Endothelial cell of umbilical vein (primary cell): ENCODE measurements around the gene CRYAB. TPM values are rescaled to one million over a fixed set of nuclear protein-coding genes. Genes with fewer than 3 reads are reported as not detected.
A peak's percentile ranks its signal among the peaks of the same experiment; 100 is the strongest.

Source experiments
- BruUV-seq: library from RNA; stranded (reverse); fragments of 400-500 nt; replicated peaks from 2 replicates; lab custom pipeline; 2021; lab: Mats Ljungman, UMichigan
- CTCF ChIA-PET: fragments of 300-600, 350-600 bp; sonication (Branson Sonifier 250); formaldehyde crosslinking; loops from one replicate; lab custom pipeline; 2021; ENCODE audit warnings: antibody characterized with exemption, inconsistent platforms; lab: Charles Lee
- POLR2A ChIA-PET: fragments of 300-600, 350-600 bp; sonication (Branson Sonifier 250); formaldehyde crosslinking; loops from one replicate; lab custom pipeline; 2021; ENCODE audit warnings: antibody characterized with exemption, inconsistent platforms; lab: Charles Lee
- DNase-seq: peaks from one replicate; pipeline ENCODE4 v3.0.0-alpha.2; 2011; ENCODE audit warnings: low read depth, low spot score
- FAIRE-seq: peaks from 2 replicates; lab custom pipeline; 2011; peaks lifted over from hg19 to GRCh38; lab: Jason Lieb, UNC
- H2AFZ ChIP-seq: 2 replicates; pipeline ENCODE4 v1.6.0; 2012; ENCODE audit warnings: low read depth, low read length, control low read depth, inconsistent platforms
- H3K27ac ChIP-seq: 2 replicates; pipeline ENCODE4 v1.5.1; 2011; ENCODE audit warnings: low read depth, mild to moderate bottlenecking, control low read depth, low read length, moderate library complexity; ENCODE audit not compliant: insufficient read depth
- H3K27me3 ChIP-seq, 2 experiments: 2 replicates each; pipeline versions ENCODE4 v1.6.0 to v1.6.1; 2011; ENCODE audit warnings: low read length in 2 of 2, mixed read lengths in 1 of 2; ENCODE audit not compliant: control insufficient read depth in 2 of 2, insufficient read depth in 2 of 2
- H3K36me3 ChIP-seq, 2 experiments: 2 replicates in 1 of 2; 3 replicates in 1 of 2; pipeline ENCODE4 v1.5.1; 2011; ENCODE audit warnings: low read length in 2 of 2, mild to moderate bottlenecking in 1 of 2, moderate library complexity in 1 of 2; ENCODE audit not compliant: control insufficient read depth in 2 of 2, insufficient read depth in 2 of 2; ENCODE audit errors: extremely low read depth in 1 of 2
- H3K4me1 ChIP-seq: 3 replicates; pipeline ENCODE4 v1.5.1; 2011; ENCODE audit warnings: mild to moderate bottlenecking, low read length; ENCODE audit not compliant: control insufficient read depth, insufficient read depth; ENCODE audit errors: extremely low read depth
- H3K4me2 ChIP-seq: 2 replicates; pipeline ENCODE4 v1.6.1; 2011; ENCODE audit warnings: low read length, control low read depth, mixed read lengths; ENCODE audit not compliant: insufficient read depth
- H3K4me3 ChIP-seq, 3 experiments: fragments of 200-600 bp in 1 of 3; sonication (generic), shearing (Covaris generic) in 1 of 3; replicated peaks in 1 of 3; 2 replicates each; pipeline ENCODE4 v1.5.1; 2011 to 2016; ENCODE audit warnings: control low read depth in 3 of 3, low read length in 3 of 3, mild to moderate bottlenecking in 2 of 3, inconsistent platforms in 1 of 3, low read depth in 1 of 3, moderate library complexity in 1 of 3; ENCODE audit not compliant: insufficient read depth in 1 of 3
- H3K79me2 ChIP-seq: 2 replicates; pipeline ENCODE4 v1.6.0; 2012; ENCODE audit warnings: low read length, inconsistent platforms; ENCODE audit not compliant: control insufficient read depth, insufficient read depth
- H3K9ac ChIP-seq: replicated peaks from 2 replicates; pipeline ENCODE3; 2011; ENCODE audit warnings: low read length, control low read depth; ENCODE audit not compliant: insufficient read depth; ENCODE audit errors: extremely low read depth
- H3K9me1 ChIP-seq: replicated peaks from 3 replicates; pipeline ENCODE4 v1.6.0; 2011; ENCODE audit warnings: mild to moderate bottlenecking, low read length; ENCODE audit not compliant: control insufficient read depth, insufficient read depth; ENCODE audit errors: extremely low read depth
- H3K9me3 ChIP-seq: replicated peaks from 2 replicates; pipeline ENCODE4 v1.5.1; 2012; ENCODE audit warnings: low read length, inconsistent platforms; ENCODE audit not compliant: control insufficient read depth, insufficient read depth
- H4K20me1 ChIP-seq: replicated peaks from 2 replicates; pipeline ENCODE3; 2011; ENCODE audit warnings: mild to moderate bottlenecking, low read length; ENCODE audit not compliant: control insufficient read depth, insufficient read depth; ENCODE audit errors: extremely low read depth
- EZH2 ChIP-seq: IDR thresholded peaks from 2 replicates; pipeline ENCODE4 v1.6.1; 2012; ENCODE audit warnings: borderline replicate concordance, low read depth, mild to moderate bottlenecking, moderate library complexity, low read length, inconsistent platforms; ENCODE audit not compliant: severe bottlenecking
- FOS ChIP-seq: IDR thresholded peaks from 2 replicates; pipeline ENCODE4 v1.6.1; 2011; ENCODE audit warnings: mild to moderate bottlenecking, low read length, moderate library complexity, borderline replicate concordance; ENCODE audit not compliant: insufficient read depth
- GATA2 ChIP-seq: IDR thresholded peaks from 2 replicates; pipeline ENCODE4 v1.7.0; 2011; ENCODE audit warnings: low read depth, mild to moderate bottlenecking, moderate library complexity, mixed read lengths, low read length; ENCODE audit not compliant: insufficient read length, insufficient read depth
- JUN ChIP-seq: IDR thresholded peaks from 2 replicates; pipeline ENCODE4 v1.6.1; 2011; ENCODE audit warnings: borderline replicate concordance, low read depth; ENCODE audit not compliant: insufficient read length, insufficient read depth
- MYC ChIP-seq: IDR thresholded peaks from one replicate; pipeline ENCODE4 v1.6.1; 2011; ENCODE audit warnings: mild to moderate bottlenecking, low read depth, low read length
- POLR2A ChIP-seq: IDR thresholded peaks from 2 replicates; pipeline ENCODE4 v1.6.1; 2012; ENCODE audit warnings: low read depth, mild to moderate bottlenecking, control low read depth, low read length
- POLR2AphosphoS5 ChIP-seq: IDR thresholded peaks from 2 replicates; pipeline ENCODE4 v1.6.1; 2012; ENCODE audit warnings: low read depth, mild to moderate bottlenecking, control low read depth, low read length, moderate library complexity; ENCODE audit not compliant: insufficient read depth
- dilution Hi-C: fragments of 300-500 bp; cut with MboI; formaldehyde crosslinking; loops from one replicate; pipeline ENCODE4 v1.15.0; 2019; ENCODE audit warnings: low sequenced_read_pairs; ENCODE audit not compliant: extremely low pct_ligation_motif_present
- intact Hi-C: fragments of 100-400 bp; cut with micrococcal nuclease; formaldehyde crosslinking; loops from one replicate; pipeline ENCODE4 v1.10.0; 2022
- polyA plus RNA-seq, 4 experiments: library from polyadenylated mRNA; depleted of rRNA in 3 of 4; stranded (reverse) in 3 of 4; unstranded in 1 of 4; fragments of >200 nt; gene quantifications; 2 replicates each; pipeline versions ENCODE4 v1.2.1 to v1.2.3, GENCODE V29; 2011 to 2012; ENCODE audit warnings: missing spikeins in 1 of 4
- total RNA-seq: library from RNA; stranded (reverse); gene quantifications from 2 replicates; pipeline ENCODE4 v1.2.3, GENCODE V29; 2021
- TF ChIP-seq, protein P1 (sequence below): IDR thresholded peaks from 2 replicates; pipeline ENCODE4 v1.6.1; 2011; ENCODE audit not compliant: insufficient read depth, insufficient read length
- TF ChIP-seq, protein P2 (sequence below), 2 donors: IDR thresholded peaks; 1 replicate in 1 of 2; 2 replicates in 1 of 2; pipeline ENCODE4 v1.5.1; 2011; ENCODE audit warnings: low read length in 2 of 2, mild to moderate bottlenecking in 2 of 2, moderate library complexity in 2 of 2, control low read depth in 1 of 2, inconsistent platforms in 1 of 2, low read depth in 1 of 2; ENCODE audit not compliant: insufficient read depth in 1 of 2; ENCODE audit errors: extremely low read depth in 1 of 2

CRYAB gene
- total and polyA plus RNA-seq, 2 donors (not counting 3 experiments of a cell fraction or from before 2014, with no cell fraction given) = 0.48 TPM; not detected in 1

DNA sequence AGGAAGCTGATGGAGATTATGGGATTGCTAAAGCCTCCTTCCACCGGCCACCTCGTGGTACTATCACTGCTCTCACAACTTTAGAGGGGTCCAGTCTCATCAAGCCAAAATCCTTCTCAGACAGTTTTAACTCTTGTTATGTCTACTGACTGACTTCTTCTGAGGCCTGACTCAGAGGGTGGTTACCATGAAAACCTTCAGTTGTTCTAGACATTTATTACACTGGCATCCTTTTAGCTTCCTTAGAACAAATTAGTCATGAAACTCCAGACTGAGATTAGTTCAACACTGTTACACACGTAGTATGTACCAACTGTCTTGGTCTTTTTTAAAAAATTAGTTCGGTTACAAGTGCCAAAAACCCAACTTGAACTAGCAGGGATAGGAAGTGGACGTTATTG is 33.1 kb upstream of the CRYAB start:
- FAIRE-seq (no peak), DNase-seq (peak; percentile 96)
- TF ChIP-seq GATA2 (no peak), JUN (peak; percentile 67), FOS (peak; percentile 76), MYC (no peak)
- TF ChIP-seq, protein P1, sequence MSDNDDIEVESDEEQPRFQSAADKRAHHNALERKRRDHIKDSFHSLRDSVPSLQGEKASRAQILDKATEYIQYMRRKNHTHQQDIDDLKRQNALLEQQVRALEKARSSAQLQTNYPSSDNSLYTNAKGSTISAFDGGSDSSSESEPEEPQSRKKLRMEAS = no peak
- no TSS peak for BruUV-seq
- peaks cover 15% of the 10 kb centered on the region for H3K79me2 ChIP-seq
- intact Hi-C loops (loop anchor here (1.0 kb wide), 4 partner anchors 17 to 176 kb away; partner anchors contain the start of genes CFAP68 and FDXACB1), dilution Hi-C loops (no loop called here)
- no peak overlapping the region for H2AFZ ChIP-seq
- no peaks in the 10 kb centered on the region for H3K9me1 ChIP-seq
- POLR2A ChIA-PET = interaction anchor here (0.9 to 1.2 kb wide), 2 partner anchors 11 to 18 kb away, joined by 3 to 4 read pairs; no protein-coding TSS in a partner anchor
- H3K9ac ChIP-seq = peak overlapping the region; percentile 93
- no peaks in the 10 kb centered on the region for H3K27me3 ChIP-seq
- no peak overlapping the region for H3K4me3 ChIP-seq
- no peaks in the 10 kb centered on the region for H3K9me3 ChIP-seq
- no peaks in the 10 kb centered on the region for H3K36me3 ChIP-seq
- no peaks in the 10 kb centered on the region for H4K20me1 ChIP-seq
- CTCF ChIA-PET = interaction anchor here (0.6 to 3.9 kb wide), 8 partner anchors 9 to 335 kb away, joined by 3 to 19 read pairs (median 10); no protein-coding TSS in a partner anchor
- peaks cover 48% of the 10 kb centered on the region for H3K4me1 ChIP-seq
- peak overlapping the region; percentile 60 for H3K4me2 ChIP-seq
- H3K27ac ChIP-seq = peak overlapping the region; percentile 89

DNA sequence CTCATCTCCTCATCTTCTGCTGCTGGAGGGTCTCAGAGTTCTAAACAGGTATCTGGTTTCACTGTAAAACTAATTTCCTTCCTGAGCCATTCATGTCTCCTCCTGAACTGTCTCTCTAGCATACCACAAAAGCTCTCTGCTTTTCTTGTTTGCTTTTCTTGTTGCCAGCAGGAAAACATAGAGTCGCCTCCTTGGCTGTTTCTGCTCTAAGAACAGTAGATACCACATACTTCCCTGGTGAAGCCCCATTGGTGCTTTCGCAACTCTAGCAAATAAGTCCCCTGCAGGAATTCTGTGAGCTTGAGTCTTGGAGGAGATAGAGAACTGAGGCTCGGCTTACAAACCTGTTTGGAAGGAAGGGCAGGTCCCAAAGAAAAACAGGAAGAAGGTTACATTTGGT is 32.6 kb upstream of the CRYAB start:
- intact Hi-C loops = loop anchor here (1.0 kb wide), 4 partner anchors 17 to 176 kb away; partner anchors contain the start of genes CFAP68 and FDXACB1

More for the DNA sequence above, 32.6 kb upstream of the CRYAB start:
- Histone ChIP-seq H3K4me1 (peaks cover 49% of the 10 kb centered on the region), H3K9me3 (no peaks in the 10 kb centered on the region), H3K4me3 (no peak overlapping the region), H4K20me1 (no peaks in the 10 kb centered on the region), H3K79me2 (peaks cover 15% of the 10 kb centered on the region), H3K9me1 (no peaks in the 10 kb centered on the region), H3K36me3 (no peaks in the 10 kb centered on the region), H3K27me3 (no peaks in the 10 kb centered on the region), H2AFZ (peak overlapping the region; percentile 8), H3K9ac (peak overlapping the region; percentile 93), H3K27ac (peak overlapping the region; percentile 89), H3K4me2 (peak overlapping the region; percentile 60)
- peak; percentile 76 for DNase-seq
- POLR2A ChIA-PET = interaction anchor here (0.9 to 1.2 kb wide), 2 partner anchors 12 to 17 kb away, joined by 3 to 4 read pairs; no protein-coding TSS in a partner anchor
- no peak for TF ChIP-seq EZH2
- no peak for TF ChIP-seq MYC
- TF ChIP-seq, protein P2, sequence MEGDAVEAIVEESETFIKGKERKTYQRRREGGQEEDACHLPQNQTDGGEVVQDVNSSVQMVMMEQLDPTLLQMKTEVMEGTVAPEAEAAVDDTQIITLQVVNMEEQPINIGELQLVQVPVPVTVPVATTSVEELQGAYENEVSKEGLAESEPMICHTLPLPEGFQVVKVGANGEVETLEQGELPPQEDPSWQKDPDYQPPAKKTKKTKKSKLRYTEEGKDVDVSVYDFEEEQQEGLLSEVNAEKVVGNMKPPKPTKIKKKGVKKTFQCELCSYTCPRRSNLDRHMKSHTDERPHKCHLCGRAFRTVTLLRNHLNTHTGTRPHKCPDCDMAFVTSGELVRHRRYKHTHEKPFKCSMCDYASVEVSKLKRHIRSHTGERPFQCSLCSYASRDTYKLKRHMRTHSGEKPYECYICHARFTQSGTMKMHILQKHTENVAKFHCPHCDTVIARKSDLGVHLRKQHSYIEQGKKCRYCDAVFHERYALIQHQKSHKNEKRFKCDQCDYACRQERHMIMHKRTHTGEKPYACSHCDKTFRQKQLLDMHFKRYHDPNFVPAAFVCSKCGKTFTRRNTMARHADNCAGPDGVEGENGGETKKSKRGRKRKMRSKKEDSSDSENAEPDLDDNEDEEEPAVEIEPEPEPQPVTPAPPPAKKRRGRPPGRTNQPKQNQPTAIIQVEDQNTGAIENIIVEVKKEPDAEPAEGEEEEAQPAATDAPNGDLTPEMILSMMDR (IDR thresholded peaks at IDR 0.05; ENCODE audit: extremely low read depth in 1 of 2, insufficient read depth in 1 of 2, low read depth in 1 of 2, low read length in 2 of 2) = no peak
- no peak for TF ChIP-seq POLR2AphosphoS5
- no peak for TF ChIP-seq JUN
- TF ChIP-seq FOS = no peak
- TF ChIP-seq, protein P1 = no peak
- no peak for TF ChIP-seq GATA2
- no peak for TF ChIP-seq POLR2A
- CTCF ChIA-PET = interaction anchor here (0.6 to 3.9 kb wide), 10 partner anchors 8 to 336 kb away, joined by 3 to 19 read pairs (median 8); no protein-coding TSS in a partner anchor
- dilution Hi-C loops = no loop called here
- FAIRE-seq = no peak
- TSS peak; percentile 94 for BruUV-seq
